Testis (tissue), 2 donors: ENCODE results near the gene ELF3.

ENCODE experiments used
- POLR2A ChIP-seq: fragments of 450-650 bp; IDR thresholded peaks from one replicate; pipeline ENCODE4 v1.6.1; 2017; ENCODE audit warnings: antibody characterized with exemption, mild to moderate bottlenecking, moderate library complexity
- TF ChIP-seq, protein P1 (sequence below), 3 experiments: fragments of 450-650 bp in 2 of 3; fragments of 200-600 bp in 1 of 3; sonication (generic) in 1 of 3; IDR thresholded peaks; one replicate each; pipeline ENCODE4 v1.5.1; 2016 to 2019; ENCODE audit warnings: antibody characterized with exemption in 3 of 3, mild to moderate bottlenecking in 2 of 3, moderate library complexity in 1 of 3

DNA sequence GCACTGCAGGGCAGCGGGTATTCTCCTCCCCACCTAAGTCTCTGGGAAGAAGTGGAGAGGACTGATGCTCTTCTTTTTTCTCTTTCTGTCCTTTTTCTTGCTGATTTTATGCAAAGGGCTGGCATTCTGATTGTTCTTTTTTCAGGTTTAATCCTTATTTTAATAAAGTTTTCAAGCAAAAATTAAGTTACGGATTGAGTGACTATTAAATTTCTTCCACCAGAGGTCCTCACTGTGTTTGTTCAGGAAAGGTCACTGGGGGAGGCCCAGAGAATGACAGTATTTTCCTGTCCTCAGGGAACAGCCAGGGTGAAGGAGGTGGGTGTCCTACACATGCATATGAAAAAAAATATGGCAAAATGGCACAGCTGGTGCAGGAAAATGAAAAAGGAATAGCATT, 4.4 kb upstream of the ELF3 start:
- TF ChIP-seq, protein P1, sequence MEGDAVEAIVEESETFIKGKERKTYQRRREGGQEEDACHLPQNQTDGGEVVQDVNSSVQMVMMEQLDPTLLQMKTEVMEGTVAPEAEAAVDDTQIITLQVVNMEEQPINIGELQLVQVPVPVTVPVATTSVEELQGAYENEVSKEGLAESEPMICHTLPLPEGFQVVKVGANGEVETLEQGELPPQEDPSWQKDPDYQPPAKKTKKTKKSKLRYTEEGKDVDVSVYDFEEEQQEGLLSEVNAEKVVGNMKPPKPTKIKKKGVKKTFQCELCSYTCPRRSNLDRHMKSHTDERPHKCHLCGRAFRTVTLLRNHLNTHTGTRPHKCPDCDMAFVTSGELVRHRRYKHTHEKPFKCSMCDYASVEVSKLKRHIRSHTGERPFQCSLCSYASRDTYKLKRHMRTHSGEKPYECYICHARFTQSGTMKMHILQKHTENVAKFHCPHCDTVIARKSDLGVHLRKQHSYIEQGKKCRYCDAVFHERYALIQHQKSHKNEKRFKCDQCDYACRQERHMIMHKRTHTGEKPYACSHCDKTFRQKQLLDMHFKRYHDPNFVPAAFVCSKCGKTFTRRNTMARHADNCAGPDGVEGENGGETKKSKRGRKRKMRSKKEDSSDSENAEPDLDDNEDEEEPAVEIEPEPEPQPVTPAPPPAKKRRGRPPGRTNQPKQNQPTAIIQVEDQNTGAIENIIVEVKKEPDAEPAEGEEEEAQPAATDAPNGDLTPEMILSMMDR (IDR thresholded peaks at IDR 0.05), result peak; percentile 26 to 35 (median 32)
- no peak for TF ChIP-seq POLR2A
